Astrocyte (in vitro differentiated cells and primary cell): ENCODE data around the gene CNST. TPM values are rescaled to one million over a fixed set of nuclear protein-coding genes. Genes with fewer than 3 reads are reported as not detected.

Source experiments
- DNase-seq: peaks from one replicate; pipeline ENCODE4 v3.0.0-alpha.2; 2010; ENCODE audit warnings: low read depth
- FAIRE-seq: peaks from 2 replicates; lab custom pipeline; 2011; peaks lifted over from hg19 to GRCh38; lab: Jason Lieb, UNC
- H2AFZ ChIP-seq: 2 replicates; pipeline ENCODE4 v1.6.0; 2012; ENCODE audit warnings: low read depth, low read length, inconsistent platforms
- H3K27ac ChIP-seq: 2 replicates; pipeline ENCODE4 v1.5.1; 2011; ENCODE audit warnings: low read depth, low read length, inconsistent platforms
- H3K27me3 ChIP-seq: 2 replicates; pipeline ENCODE4 v1.6.0; 2011; ENCODE audit warnings: low read length, inconsistent platforms; ENCODE audit not compliant: insufficient read depth
- H3K36me3 ChIP-seq: 2 replicates; pipeline ENCODE4 v1.5.1; 2011; ENCODE audit warnings: low read length, inconsistent platforms; ENCODE audit not compliant: insufficient read depth
- H3K4me1 ChIP-seq: 2 replicates; pipeline ENCODE4 v1.5.1; 2011; ENCODE audit warnings: low read length, inconsistent platforms; ENCODE audit not compliant: insufficient read depth
- H3K4me2 ChIP-seq: 2 replicates; pipeline ENCODE4 v1.6.0; 2012; ENCODE audit warnings: low read length, inconsistent platforms
- H3K4me3 ChIP-seq: 2 replicates; pipeline ENCODE4 v1.5.1; 2011; ENCODE audit warnings: low read depth, mild to moderate bottlenecking, low read length, inconsistent platforms; ENCODE audit not compliant: insufficient read depth
- H3K79me2 ChIP-seq: 2 replicates; pipeline ENCODE4 v1.6.0; 2012; ENCODE audit warnings: mild to moderate bottlenecking, low read length, inconsistent platforms; ENCODE audit not compliant: insufficient read depth
- H3K9ac ChIP-seq: 2 replicates; pipeline ENCODE4 v1.6.0; 2012; ENCODE audit warnings: mild to moderate bottlenecking, low read length, inconsistent platforms
- H3K9me3 ChIP-seq: 2 replicates; pipeline ENCODE4 v1.5.1; 2012; ENCODE audit warnings: low read depth, mild to moderate bottlenecking, low read length, inconsistent platforms; ENCODE audit not compliant: insufficient read depth
- H4K20me1 ChIP-seq: 2 replicates; pipeline ENCODE4 v1.6.0; 2012; ENCODE audit warnings: low read length, inconsistent platforms; ENCODE audit not compliant: insufficient read depth
- H3K27ac Mint-ChIP-seq: one replicate; pipeline ENCODE4 v1.8.0; 2021; ENCODE audit warnings: mild to moderate bottlenecking, mixed read lengths; ENCODE audit not compliant: unreplicated experiment
- H3K27me3 Mint-ChIP-seq: one replicate; pipeline ENCODE4 v1.8.0; 2021; ENCODE audit warnings: low read depth, mixed read lengths; ENCODE audit not compliant: unreplicated experiment
- H3K36me3 Mint-ChIP-seq: one replicate; pipeline ENCODE4 v1.8.0; 2021; ENCODE audit warnings: low read depth, mixed read lengths; ENCODE audit not compliant: unreplicated experiment
- H3K4me1 Mint-ChIP-seq: one replicate; pipeline ENCODE4 v1.8.0; 2021; ENCODE audit warnings: low read depth, mixed read lengths; ENCODE audit not compliant: unreplicated experiment
- H3K4me3 Mint-ChIP-seq: one replicate; pipeline ENCODE4 v1.8.0; 2021; ENCODE audit warnings: mild to moderate bottlenecking, moderate library complexity, mixed read lengths; ENCODE audit not compliant: unreplicated experiment
- H3K9me3 Mint-ChIP-seq: one replicate; pipeline ENCODE4 v1.8.0; 2021; ENCODE audit warnings: mild to moderate bottlenecking, mixed read lengths; ENCODE audit not compliant: unreplicated experiment
- CTCF ChIP-seq: IDR thresholded peaks from 2 replicates; pipeline ENCODE4 v1.5.1; 2011; ENCODE audit warnings: low read depth, mild to moderate bottlenecking, inconsistent platforms, low read length, moderate library complexity; ENCODE audit not compliant: insufficient read depth
- EZH2 ChIP-seq: IDR thresholded peaks from 2 replicates; pipeline ENCODE4 v1.6.1; 2012; ENCODE audit warnings: mild to moderate bottlenecking, low read length, inconsistent platforms; ENCODE audit not compliant: insufficient read depth
- total RNA-seq: library from RNA; stranded (reverse); gene quantifications from 2 replicates; pipeline ENCODE4 v1.2.1, GENCODE V29; 2021

Gene CNST
- total RNA-seq, 1 donor from 2014 or later = 19.8 TPM

GRCh38 chr1:246537887-246538286 is 28.4 kb upstream of the CNST start:
- Histone ChIP-seq H2AFZ (no peak overlapping the region), H4K20me1 (no peaks in the 10 kb centered on the region), H3K27ac (no peak overlapping the region), H3K9me3 (no peaks in the 10 kb centered on the region), H3K4me3 (no peak overlapping the region), H3K4me1 (no peaks in the 10 kb centered on the region), H3K4me2 (no peak overlapping the region), H3K36me3 (peaks cover 17% of the 10 kb centered on the region), H3K27me3 (no peaks in the 10 kb centered on the region), H3K79me2 (no peaks in the 10 kb centered on the region), H3K9ac (no peak overlapping the region)
- FAIRE-seq (no peak), DNase-seq (no peak)
- no peaks in the 10 kb centered on the region for H3K4me1 Mint-ChIP-seq
- H3K27me3 Mint-ChIP-seq = peaks cover 10% of the 10 kb centered on the region
- peaks cover 4% of the 10 kb centered on the region for H3K36me3 Mint-ChIP-seq
- no peak overlapping the region for H3K4me3 Mint-ChIP-seq
- TF ChIP-seq CTCF = no peak
- TF ChIP-seq EZH2 = no peak
- H3K27ac Mint-ChIP-seq = no peak overlapping the region
- no peaks in the 10 kb centered on the region for H3K9me3 Mint-ChIP-seq

GRCh38 chr1:246540738-246541491 is 25.3 kb upstream of the CNST start:
- H3K27me3 Mint-ChIP-seq = no peaks in the 10 kb centered on the region
- no peak overlapping the region for H3K4me2 ChIP-seq
- peaks cover 7% of the 10 kb centered on the region for H3K36me3 Mint-ChIP-seq
- no peaks in the 10 kb centered on the region for H3K79me2 ChIP-seq
- H2AFZ ChIP-seq = no peak overlapping the region
- H3K27ac ChIP-seq = no peak overlapping the region
- H3K4me3 Mint-ChIP-seq = no peak overlapping the region
- H3K9ac ChIP-seq = no peak overlapping the region
- no peak for DNase-seq
- no peaks in the 10 kb centered on the region for H4K20me1 ChIP-seq
- H3K9me3 ChIP-seq = no peaks in the 10 kb centered on the region
- H3K4me1 ChIP-seq = no peaks in the 10 kb centered on the region
- H3K4me1 Mint-ChIP-seq = no peaks in the 10 kb centered on the region
- no peaks in the 10 kb centered on the region for H3K9me3 Mint-ChIP-seq
- no peak overlapping the region for H3K4me3 ChIP-seq
- no peaks in the 10 kb centered on the region for H3K27me3 ChIP-seq
- H3K36me3 ChIP-seq = peaks cover 29% of the 10 kb centered on the region
- H3K27ac Mint-ChIP-seq = no peak overlapping the region
- TF ChIP-seq CTCF (no peak), EZH2 (no peak)
- no peak for FAIRE-seq

GRCh38 chr1:246544001-246544400 is 22.3 kb upstream of the CNST start:
- Histone ChIP-seq H2AFZ (no peak overlapping the region), H3K27me3 (no peaks in the 10 kb centered on the region), H3K4me3 (no peak overlapping the region), H3K27ac (no peak overlapping the region), H4K20me1 (no peaks in the 10 kb centered on the region), H3K79me2 (no peaks in the 10 kb centered on the region), H3K4me1 (no peaks in the 10 kb centered on the region), H3K4me2 (no peak overlapping the region), H3K9me3 (no peaks in the 10 kb centered on the region), H3K36me3 (peaks cover 28% of the 10 kb centered on the region), H3K9ac (no peak overlapping the region)
- Mint-ChIP-seq H3K9me3 (no peaks in the 10 kb centered on the region), H3K36me3 (peaks cover 9% of the 10 kb centered on the region), H3K4me1 (no peaks in the 10 kb centered on the region), H3K4me3 (no peak overlapping the region), H3K27ac (no peak overlapping the region), H3K27me3 (no peaks in the 10 kb centered on the region)
- DNase-seq = no peak
- TF ChIP-seq EZH2 = no peak
- TF ChIP-seq CTCF = no peak
- FAIRE-seq = no peak
